HCT116 (cell line): Measurements from ENCODE around the gene MRPL44.

Experiments
- ATF3 ChIP-seq: IDR thresholded peaks from 2 replicates; pipeline ENCODE4 v1.6.1; 2012
- CTCF ChIP-seq, 3 experiments: fragments of 200-600 bp in 1 of 3; sonication (generic) in 1 of 3; IDR thresholded peaks in 2 of 3; conservative IDR thresholded peaks in 1 of 3; 2 replicates each; pipeline ENCODE4 v1.5.1; 2012 to 2017; ENCODE audit warnings: low read depth in 2 of 3, low read length in 2 of 3, antibody characterized with exemption in 1 of 3, borderline replicate concordance in 1 of 3, control low read depth in 1 of 3, mild to moderate bottlenecking in 1 of 3, mixed read lengths in 1 of 3, mixed run types in 1 of 3, moderate library complexity in 1 of 3; ENCODE audit not compliant: insufficient read depth in 1 of 3
- EGR1 ChIP-seq: IDR thresholded peaks from 2 replicates; pipeline ENCODE4 v1.6.1; 2012; ENCODE audit warnings: low read depth
- EZH2phosphoT487 ChIP-seq: fragments of 200-600 bp; IDR thresholded peaks from 2 replicates; pipeline ENCODE4 v1.6.1; 2018; ENCODE audit warnings: antibody characterized with exemption, borderline replicate concordance
- JUND ChIP-seq: IDR thresholded peaks from 2 replicates; pipeline ENCODE4 v1.6.1; 2012
- POLR2A ChIP-seq: IDR thresholded peaks from 2 replicates; pipeline ENCODE4 v1.7.0; 2011; ENCODE audit warnings: borderline replicate concordance; ENCODE audit not compliant: insufficient read depth, insufficient read length; ENCODE audit errors: extremely low read depth
- POLR2AphosphoS5 ChIP-seq: IDR thresholded peaks from 2 replicates; pipeline ENCODE4 v1.6.1; 2011; ENCODE audit warnings: mild to moderate bottlenecking, low read depth, low read length, moderate library complexity

- TF ChIP-seq EGR1 (no peak), POLR2A (no peak), POLR2AphosphoS5 (no peak), ATF3 (no peak), JUND (no peak), CTCF (IDR thresholded peaks at IDR 0.05 in 2 of 3, conservative IDR thresholded peaks at IDR 0.05 in 1 of 3; ENCODE audit: borderline replicate concordance in 1 of 3, insufficient read depth in 1 of 3, low read depth in 2 of 3, low read length in 2 of 3) (no peak), EZH2phosphoT487 (no peak)
Observed at GRCh38 chr2:223954401-223954800, 2.9 kb upstream of the MRPL44 start.
